ENCODE measurements around the gene GRHL3.

DNA sequence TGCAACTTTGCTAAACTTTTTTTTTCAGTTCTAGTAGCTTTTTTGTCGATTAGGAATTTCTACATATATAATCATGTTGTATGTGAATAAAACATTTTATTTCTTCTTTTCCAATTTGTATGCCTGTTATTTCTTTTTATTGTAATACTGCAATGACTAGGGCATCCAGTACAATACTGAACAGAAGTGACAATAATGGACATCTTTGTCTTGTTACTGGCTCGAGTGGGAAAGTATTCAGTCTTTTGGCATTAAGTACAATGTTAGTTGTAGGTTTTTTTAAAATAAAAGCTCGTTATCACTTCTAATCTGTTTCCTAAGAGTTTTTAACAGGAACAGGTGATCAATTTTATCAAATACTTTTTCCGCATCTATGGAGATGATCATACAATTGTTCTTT lies 84.6 kb downstream of the GRHL3 start:
- TF ChIP-seq POLR2AphosphoS5 (IDR thresholded peaks at IDR 0.05; ENCODE audit: low read depth, low read length) (no peak), TAF1 (IDR thresholded peaks at IDR 0.05; ENCODE audit: low read depth, low read length) (no peak), POLR2A (IDR thresholded peaks at IDR 0.05; ENCODE audit: low read depth, low read length) (no peak), SPI1 (IDR thresholded peaks at IDR 0.05; ENCODE audit: low read depth, low read length) (no peak), PAX5 (IDR thresholded peaks at IDR 0.05; ENCODE audit: insufficient read depth, low read length, severe bottlenecking) (no peak), POU2F2 (IDR thresholded peaks at IDR 0.05; ENCODE audit: low read depth, low read length) (no peak)

Measured in GM12891 (cell line).